GM12891 (cell line): ENCODE measurements around the gene QSER1.

Experiments used
- POLR2A ChIP-seq: IDR thresholded peaks from 2 replicates; pipeline ENCODE4 v1.6.1; 2011; ENCODE audit warnings: low read depth, low read length, control low read depth
- POLR2AphosphoS5 ChIP-seq: IDR thresholded peaks from 2 replicates; pipeline ENCODE4 v1.6.1; 2011; ENCODE audit warnings: low read depth, low read length, control low read depth

DNA sequence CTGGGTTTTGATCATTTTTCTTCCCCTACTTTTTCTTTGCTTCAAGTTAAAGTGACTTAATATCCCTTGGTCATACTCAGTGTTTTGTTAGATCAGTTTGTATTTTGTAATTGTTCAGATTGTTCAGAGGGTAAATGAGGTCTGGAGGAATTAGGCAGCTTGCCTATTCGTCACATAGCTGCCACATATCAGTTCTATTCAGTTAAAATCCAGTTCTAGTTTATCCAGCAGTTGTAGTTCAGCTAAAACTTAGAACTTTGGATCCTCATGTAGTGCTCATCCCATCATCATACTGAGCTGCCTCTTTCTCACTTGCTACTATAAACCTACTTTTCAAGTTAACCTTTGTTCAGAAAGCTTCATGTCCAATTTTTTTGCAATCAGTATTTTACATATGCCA, 75.9 kb downstream of the QSER1 start:
- TF ChIP-seq POLR2A (no peak), POLR2AphosphoS5 (no peak)
